B cell (primary cell): ENCODE results near the gene CLCN1. TPM values are rescaled to one million over a fixed set of nuclear protein-coding genes. Genes with fewer than 3 reads are reported as not detected.

Experiments
- ATAC-seq: fragments of 200-7000 bp; cut with Tn5 transposase; one replicate; pipeline ENCODE4 v1.10.0; 2021; ENCODE audit warnings: low read depth, mild to moderate bottlenecking, moderate number of reproducible peaks, moderate library complexity
- CTCF ChIA-PET: fragments of 350-600 bp; sonication (Branson Sonifier 250); formaldehyde crosslinking; loops from one replicate; lab custom pipeline; 2021; ENCODE audit warnings: antibody characterized with exemption, inconsistent platforms; lab: Charles Lee
- POLR2A ChIA-PET: fragments of 350-600 bp; sonication (Branson Sonifier 250); formaldehyde crosslinking; loops from one replicate; lab custom pipeline; 2021; ENCODE audit warnings: antibody characterized with exemption; lab: Charles Lee
- DNase-seq: peaks from one replicate; pipeline ENCODE4 v3.0.0; 2013
- H2AFZ ChIP-seq: 2 replicates; pipeline ENCODE4 v1.6.1; 2012; ENCODE audit warnings: mild to moderate bottlenecking, low read depth, low read length; ENCODE audit not compliant: insufficient read depth, poor library complexity, severe bottlenecking
- H3K27ac ChIP-seq, 2 donors: 1 replicate in 1 of 2; 2 replicates in 1 of 2; pipeline ENCODE4 v1.5.1; 2012 to 2013; ENCODE audit warnings: low read length in 2 of 2, mild to moderate bottlenecking in 2 of 2, moderate library complexity in 1 of 2
- H3K27me3 ChIP-seq, 4 experiments: fragments of 200-600 bp in 1 of 4; sonication (generic) in 1 of 4; replicated peaks in 1 of 4; 1 replicate in 2 of 4; 2 replicates in 2 of 4; pipeline versions ENCODE4 v1.6.1 to v1.7.0; 2013 to 2016; ENCODE audit warnings: low read length in 3 of 4, mild to moderate bottlenecking in 2 of 4, mixed read lengths in 1 of 4, moderate library complexity in 1 of 4; ENCODE audit not compliant: insufficient read depth in 4 of 4, control insufficient read depth in 3 of 4; ENCODE audit errors: control extremely low read depth in 1 of 4
- H3K36me3 ChIP-seq, 2 experiments: replicated peaks in 1 of 2; 1 replicate in 1 of 2; 2 replicates in 1 of 2; pipeline versions ENCODE4 v1.6.1 to v1.7.1; 2013; ENCODE audit warnings: low read length in 1 of 2; ENCODE audit not compliant: insufficient read depth in 2 of 2, control insufficient read depth in 1 of 2; ENCODE audit errors: control extremely low read depth in 1 of 2, extremely low read depth in 1 of 2
- H3K4me1 ChIP-seq, 2 donors: fragments of 200-600 bp in 1 of 2; sonication (generic) in 1 of 2; 1 replicate in 1 of 2; 2 replicates in 1 of 2; pipeline versions ENCODE4 v1.5.1 to v1.6.1; 2013 to 2017; ENCODE audit warnings: low read length in 2 of 2; ENCODE audit not compliant: control insufficient read depth in 2 of 2, insufficient read depth in 2 of 2
- H3K4me2 ChIP-seq: replicated peaks from 2 replicates; pipeline ENCODE3; 2012; ENCODE audit warnings: mild to moderate bottlenecking, low read depth, low read length; ENCODE audit not compliant: poor library complexity, severe bottlenecking
- H3K4me3 ChIP-seq, 5 experiments: fragments of 200-600 bp in 1 of 5; sonication (generic) in 1 of 5; 1 replicate in 3 of 5; 2 replicates in 2 of 5; pipeline versions ENCODE4 v1.5.1 to v1.7.0; 2011 to 2016; ENCODE audit warnings: low read length in 4 of 5, mild to moderate bottlenecking in 4 of 5, low read depth in 2 of 5, control low read depth in 1 of 5, moderate library complexity in 1 of 5; ENCODE audit not compliant: insufficient read depth in 1 of 5; ENCODE audit errors: control extremely low read depth in 1 of 5, extremely low read depth in 1 of 5
- H3K79me2 ChIP-seq: fragments of 200-600 bp; sonication (generic); one replicate; pipeline ENCODE4 v1.6.0; 2016; ENCODE audit warnings: low read length; ENCODE audit not compliant: control insufficient read depth, insufficient read depth
- H3K9ac ChIP-seq: fragments of 200-600 bp; sonication (generic); 2 replicates; pipeline ENCODE4 v1.6.1; 2017; ENCODE audit warnings: mild to moderate bottlenecking, low read length, moderate library complexity
- H3K9me3 ChIP-seq, 3 donors: one replicate each; pipeline versions ENCODE4 v1.6.1 to v1.7.1; 2013; ENCODE audit warnings: low read length in 2 of 3; ENCODE audit not compliant: control insufficient read depth in 2 of 3, insufficient read depth in 1 of 3; ENCODE audit errors: control extremely low read depth in 1 of 3
- H4K20me1 ChIP-seq: 2 replicates; pipeline ENCODE4 v1.6.0; 2012; ENCODE audit warnings: mild to moderate bottlenecking, low read length; ENCODE audit not compliant: insufficient read depth, control insufficient read depth, poor library complexity, severe bottlenecking
- H3K27ac Mint-ChIP-seq: one replicate; pipeline ENCODE4 v1.8.0; 2021; ENCODE audit warnings: mixed read lengths
- H3K27me3 Mint-ChIP-seq: one replicate; pipeline ENCODE4 v1.8.0; 2021; ENCODE audit warnings: mixed read lengths
- H3K4me1 Mint-ChIP-seq: one replicate; pipeline ENCODE4 v1.8.0; 2021; ENCODE audit warnings: mixed read lengths
- H3K4me3 Mint-ChIP-seq: one replicate; pipeline ENCODE4 v1.8.0; 2021; ENCODE audit warnings: mixed read lengths
- H3K9me3 Mint-ChIP-seq: one replicate; pipeline ENCODE4 v1.8.0; 2022; ENCODE audit warnings: mixed read lengths; ENCODE audit not compliant: insufficient read depth
- EZH2 ChIP-seq: IDR thresholded peaks from 2 replicates; pipeline ENCODE4 v1.6.1; 2012; ENCODE audit warnings: borderline replicate concordance, low read depth, mild to moderate bottlenecking, moderate library complexity, low read length; ENCODE audit not compliant: insufficient read depth, poor library complexity, severe bottlenecking
- WGBS: methylation state at CpG from one replicate; pipeline ENCODE4 v1.1.5; 2013; ENCODE audit warnings: missing lambda C conversion rate; ENCODE audit not compliant: insufficient coverage; 5-methylcytosine and 5-hydroxymethylcytosine counted together
- intact Hi-C: fragments of 100-400 bp; cut with micrococcal nuclease; formaldehyde crosslinking; loops from one replicate; pipeline ENCODE4 v1.10.0; 2022
- polyA plus RNA-seq: library from polyadenylated mRNA; depleted of rRNA; stranded (reverse); fragments of >200 nt; gene quantifications from 2 replicates; pipeline ENCODE4 v1.2.3, GENCODE V29; 2012
- total RNA-seq, 2 donors: library from RNA; stranded (reverse); fragments of 120-200 nt in 1 of 2; gene quantifications; 1 replicate in 1 of 2; 2 replicates in 1 of 2; pipeline versions ENCODE4 v1.2.3 to v1.2.4, GENCODE V29; 2013 to 2022
- TF ChIP-seq, protein P1 (sequence below): fragments of 200-600 bp; IDR thresholded peaks from one replicate; pipeline ENCODE4 v1.8.0; 2022; ENCODE audit warnings: antibody characterized with exemption, mild to moderate bottlenecking

The CLCN1 gene
- total and polyA plus RNA-seq, 2 donors (not counting 1 experiment from before 2014, with no cell fraction given), result not detected

DNA sequence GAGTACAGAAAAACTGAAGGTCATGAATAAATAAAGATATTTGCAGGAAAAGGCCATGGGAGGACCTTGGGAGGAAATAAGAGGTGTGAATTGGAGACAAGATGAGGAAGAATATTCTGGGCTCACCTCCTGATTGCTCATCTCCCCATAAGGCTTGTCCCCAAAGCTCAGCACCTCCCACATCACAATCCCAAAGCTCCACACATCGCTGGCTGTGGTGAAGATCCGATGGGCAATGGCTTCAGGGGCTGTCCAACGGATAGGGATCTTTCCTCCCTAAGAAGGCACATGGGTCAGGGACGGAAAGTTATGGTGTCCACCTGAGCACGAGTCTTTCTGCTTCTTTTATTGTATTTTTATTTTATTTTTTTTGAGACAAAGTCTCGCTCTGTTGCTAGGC lies 78.2 kb downstream of the CLCN1 start:
- Histone ChIP-seq H3K9ac (no peak overlapping the region), H3K4me2 (no peak overlapping the region), H3K27me3 (no peaks in the 10 kb centered on the region), H3K36me3 (peaks cover 0 to 13% of the 10 kb centered on the region in 2 experiments), H3K4me3 (no peak overlapping the region), H3K79me2 (no peaks in the 10 kb centered on the region), H2AFZ (no peak overlapping the region), H4K20me1 (no peaks in the 10 kb centered on the region), H3K27ac (no peak overlapping the region), H3K4me1 (no peaks in the 10 kb centered on the region), H3K9me3 (no peaks in the 10 kb centered on the region)
- Mint-ChIP-seq H3K4me3 (no peak overlapping the region), H3K27me3 (no peaks in the 10 kb centered on the region), H3K4me1 (no peaks in the 10 kb centered on the region), H3K27ac (no peak overlapping the region), H3K9me3 (no peaks in the 10 kb centered on the region)
- no peak for TF ChIP-seq EZH2
- TF ChIP-seq, protein P1, sequence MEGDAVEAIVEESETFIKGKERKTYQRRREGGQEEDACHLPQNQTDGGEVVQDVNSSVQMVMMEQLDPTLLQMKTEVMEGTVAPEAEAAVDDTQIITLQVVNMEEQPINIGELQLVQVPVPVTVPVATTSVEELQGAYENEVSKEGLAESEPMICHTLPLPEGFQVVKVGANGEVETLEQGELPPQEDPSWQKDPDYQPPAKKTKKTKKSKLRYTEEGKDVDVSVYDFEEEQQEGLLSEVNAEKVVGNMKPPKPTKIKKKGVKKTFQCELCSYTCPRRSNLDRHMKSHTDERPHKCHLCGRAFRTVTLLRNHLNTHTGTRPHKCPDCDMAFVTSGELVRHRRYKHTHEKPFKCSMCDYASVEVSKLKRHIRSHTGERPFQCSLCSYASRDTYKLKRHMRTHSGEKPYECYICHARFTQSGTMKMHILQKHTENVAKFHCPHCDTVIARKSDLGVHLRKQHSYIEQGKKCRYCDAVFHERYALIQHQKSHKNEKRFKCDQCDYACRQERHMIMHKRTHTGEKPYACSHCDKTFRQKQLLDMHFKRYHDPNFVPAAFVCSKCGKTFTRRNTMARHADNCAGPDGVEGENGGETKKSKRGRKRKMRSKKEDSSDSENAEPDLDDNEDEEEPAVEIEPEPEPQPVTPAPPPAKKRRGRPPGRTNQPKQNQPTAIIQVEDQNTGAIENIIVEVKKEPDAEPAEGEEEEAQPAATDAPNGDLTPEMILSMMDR, result no peak
- ATAC-seq, result no peak
- no peak for DNase-seq
- WGBS, result 100% methylated on average over 1 of the region's 6 CpGs
- POLR2A ChIA-PET, result no interaction called here
- CTCF ChIA-PET, result interaction anchor here (0.9 kb wide), 1 partner anchor 153 kb away, joined by 3 read pairs; no protein-coding TSS in a partner anchor
- intact Hi-C loops, result no loop called here

DNA sequence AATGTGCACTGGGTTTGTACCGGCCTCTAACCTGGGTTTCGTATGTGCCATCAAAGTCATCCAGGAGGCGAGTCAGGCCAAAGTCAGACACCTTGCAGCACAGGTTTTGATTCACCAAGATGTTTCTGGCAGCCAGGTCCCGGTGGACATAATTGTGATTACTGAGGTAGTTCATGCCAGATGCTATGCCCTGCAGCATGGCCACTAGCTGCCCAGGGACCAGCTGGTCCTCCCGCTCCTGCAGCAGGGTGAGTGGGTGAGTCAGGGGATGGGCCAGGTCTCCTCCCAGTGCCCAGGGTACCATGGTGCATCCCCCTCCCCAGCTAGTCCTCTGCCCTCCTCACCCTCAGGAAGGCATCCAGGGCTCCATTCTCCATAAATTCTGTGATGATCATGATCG lies 78.9 kb downstream of the CLCN1 start:
- no peak overlapping the region for H3K27ac ChIP-seq
- H3K27me3 Mint-ChIP-seq, result no peaks in the 10 kb centered on the region
- DNase-seq (no peak), ATAC-seq (no peak)
- peaks cover 0 to 8% of the 10 kb centered on the region in 2 experiments for H3K36me3 ChIP-seq
- H3K9me3 Mint-ChIP-seq, result no peaks in the 10 kb centered on the region
- H3K4me2 ChIP-seq, result no peak overlapping the region
- H3K27me3 ChIP-seq, result no peaks in the 10 kb centered on the region
- intact Hi-C loops, result no loop called here
- H3K4me3 ChIP-seq, result no peak overlapping the region
- H3K79me2 ChIP-seq, result no peaks in the 10 kb centered on the region
- H3K27ac Mint-ChIP-seq, result no peak overlapping the region
- H3K4me1 Mint-ChIP-seq, result no peaks in the 10 kb centered on the region
- H3K9ac ChIP-seq, result no peak overlapping the region
- H4K20me1 ChIP-seq, result no peaks in the 10 kb centered on the region
- H3K9me3 ChIP-seq, result no peaks in the 10 kb centered on the region
- WGBS, result 71% methylated on average over 6 of the region's 6 CpGs
- H3K4me1 ChIP-seq, result no peaks in the 10 kb centered on the region
- H2AFZ ChIP-seq, result no peak overlapping the region
- no peak overlapping the region for H3K4me3 Mint-ChIP-seq
- POLR2A ChIA-PET, result no interaction called here
- TF ChIP-seq, protein P1, result no peak
- TF ChIP-seq EZH2, result no peak
- CTCF ChIA-PET, result interaction anchor here (0.7 kb wide), 1 partner anchor 342 kb away, joined by 3 read pairs; no protein-coding TSS in a partner anchor
